Stimulated activated naive B cell treated with anti-CD40 and anti-IgM and Interleukin-4, amounts not matched to agents 10 μg/mL and 1 μg/mL and 100 μg/mL, for 72 hours (primary cell): Measurements from ENCODE around the gene CORO7.

Source experiments
- ATAC-seq, 2 donors: fragments of 150-1000 bp; cut with Tn5 transposase; replicated peaks; 2 replicates each; pipeline ENCODE4 v1.10.0; 2021; ENCODE audit warnings: moderate library complexity in 1 of 2
- DNase-seq: peaks from one replicate; pipeline ENCODE4 v3.0.0; 2021
- H3K27ac Mint-ChIP-seq: one replicate; pipeline ENCODE4 v1.8.0; 2022; ENCODE audit warnings: mild to moderate bottlenecking, mixed read lengths
- H3K27me3 Mint-ChIP-seq, 2 donors: one replicate each; pipeline ENCODE4 v1.8.0; 2022; ENCODE audit warnings: mixed read lengths in 2 of 2
- H3K36me3 Mint-ChIP-seq, 2 donors: one replicate each; pipeline ENCODE4 v1.8.0; 2022; ENCODE audit warnings: mixed read lengths in 2 of 2, mild to moderate bottlenecking in 1 of 2
- H3K4me1 Mint-ChIP-seq, 2 donors: one replicate each; pipeline ENCODE4 v1.8.0; 2022; ENCODE audit warnings: mixed read lengths in 2 of 2, mild to moderate bottlenecking in 1 of 2
- H3K4me3 Mint-ChIP-seq, 2 donors: one replicate each; pipeline ENCODE4 v1.8.0; 2022; ENCODE audit warnings: mild to moderate bottlenecking in 2 of 2, mixed read lengths in 2 of 2, moderate library complexity in 1 of 2
- H3K9me3 Mint-ChIP-seq, 2 donors: one replicate each; pipeline ENCODE4 v1.8.0; 2022; ENCODE audit warnings: mixed read lengths in 2 of 2, mild to moderate bottlenecking in 1 of 2

The CORO7 gene

GRCh38 chr16:4313563-4314531 lies 102.5 kb downstream of the CORO7 start:
- H3K36me3 Mint-ChIP-seq, result no peaks in the 10 kb centered on the region
- peak overlapping the region; percentile 17 for H3K27ac Mint-ChIP-seq
- H3K9me3 Mint-ChIP-seq, result no peaks in the 10 kb centered on the region
- H3K27me3 Mint-ChIP-seq, result peaks cover 16 to 33% of the 10 kb centered on the region in 2 donors
- peak; percentile 41 to 47 for ATAC-seq
- peak overlapping the region; percentile 14 to 27 for H3K4me3 Mint-ChIP-seq
- peaks cover 14 to 33% of the 10 kb centered on the region in 2 donors for H3K4me1 Mint-ChIP-seq
- no peak for DNase-seq

GRCh38 chr16:4309833-4310266 lies 106.5 kb downstream of the CORO7 start:
- H3K9me3 Mint-ChIP-seq, result peaks cover 3 to 4% of the 10 kb centered on the region in 2 donors
- peaks cover 25 to 42% of the 10 kb centered on the region in 2 donors for H3K4me1 Mint-ChIP-seq
- H3K36me3 Mint-ChIP-seq, result peaks cover 7 to 17% of the 10 kb centered on the region in 2 donors
- H3K4me3 Mint-ChIP-seq, result no peak overlapping the region
- H3K27ac Mint-ChIP-seq, result no peak overlapping the region
- peak; percentile 63 for DNase-seq
- H3K27me3 Mint-ChIP-seq, result peaks cover 13 to 14% of the 10 kb centered on the region in 2 donors
- ATAC-seq, result peak; percentile 40

GRCh38 chr16:4309102-4309832 lies 107.1 kb downstream of the CORO7 start:
- peaks cover 7 to 18% of the 10 kb centered on the region in 2 donors for H3K36me3 Mint-ChIP-seq
- ATAC-seq (peak; percentile 0 to 9), DNase-seq (no peak)
- H3K4me1 Mint-ChIP-seq, result peaks cover 23 to 36% of the 10 kb centered on the region in 2 donors
- no peak overlapping the region for H3K27ac Mint-ChIP-seq
- H3K4me3 Mint-ChIP-seq, result peak overlapping the region in 1 of 2 donors; percentile 52
- H3K9me3 Mint-ChIP-seq, result peaks cover 3 to 4% of the 10 kb centered on the region in 2 donors
- peaks cover 8% of the 10 kb centered on the region in 2 donors for H3K27me3 Mint-ChIP-seq

- ATAC-seq, result peak; percentile 90 to 95
Measured at GRCh38 chr16:4307215-4308037, 109.0 kb downstream of the CORO7 start.

GRCh38 chr16:4306470-4307214 lies 109.8 kb downstream of the CORO7 start:
- ATAC-seq (no peak), DNase-seq (no peak)
- Mint-ChIP-seq H3K4me1 (peaks cover 25 to 28% of the 10 kb centered on the region in 2 donors), H3K4me3 (peak overlapping the region; percentile 80 to 95), H3K9me3 (peaks cover 3 to 4% of the 10 kb centered on the region in 2 donors), H3K36me3 (peaks cover 12 to 28% of the 10 kb centered on the region in 2 donors), H3K27me3 (no peaks in the 10 kb centered on the region), H3K27ac (peak overlapping the region; percentile 99)

More at GRCh38 chr16:4307215-4308037, 109.0 kb downstream of the CORO7 start:
- Mint-ChIP-seq H3K9me3 (peaks cover 3 to 4% of the 10 kb centered on the region in 2 donors), H3K27ac (peak overlapping the region; percentile 99), H3K4me3 (peak overlapping the region; percentile 80 to 95), H3K27me3 (no peaks in the 10 kb centered on the region), H3K4me1 (peaks cover 25 to 28% of the 10 kb centered on the region in 2 donors), H3K36me3 (peaks cover 12 to 24% of the 10 kb centered on the region in 2 donors)
- peak; percentile 96 for DNase-seq
